ENCODE data around the gene HECW1. TPM values are rescaled to one million over a fixed set of nuclear protein-coding genes. Genes with fewer than 3 reads are reported as not detected.

HECW1 gene
- total RNA-seq, 2 experiments from 2014 or later: not detected

GRCh38 chr7:43300121-43300520 lies 187.7 kb downstream of the HECW1 start:
- ChIA-PET POLR2A (no interaction called here), CTCF (interaction anchor here (0.7 kb wide), 1 partner anchor 14 kb away, joined by 3 read pairs; no protein-coding TSS in a partner anchor)
- no peak overlapping the region for H3K4me3 Mint-ChIP-seq
- H3K27me3 Mint-ChIP-seq: peaks cover 8% of the 10 kb centered on the region
- intact Hi-C loops (cut with DNase I, micrococcal nuclease): loop anchor here in 1 of 2 experiments (5.0 to 10.0 kb wide), 2 partner anchors 425 to 537 kb away; partner anchors contain the start of gene COA1
- H3K27ac Mint-ChIP-seq: no peak overlapping the region
- DNase-seq (no peak), ATAC-seq (no peak)
- no peaks in the 10 kb centered on the region for H3K36me3 Mint-ChIP-seq (ENCODE audit: low read depth)
- no peaks in the 10 kb centered on the region for H3K9me3 Mint-ChIP-seq (ENCODE audit: low read depth)
- peaks cover 31% of the 10 kb centered on the region for H3K4me1 Mint-ChIP-seq

- no peak overlapping the region for H3K4me3 Mint-ChIP-seq
- peak; percentile 72 for ATAC-seq
Observed at GRCh38 chr7:43302211-43302711, 189.8 kb downstream of the HECW1 start.

GRCh38 chr7:43302773-43303460 lies 190.5 kb downstream of the HECW1 start:
- no peaks in the 10 kb centered on the region for H3K36me3 Mint-ChIP-seq (ENCODE audit: low read depth)
- no peak overlapping the region for H3K4me3 Mint-ChIP-seq
- H3K27ac Mint-ChIP-seq: no peak overlapping the region
- intact Hi-C loops (cut with DNase I, micrococcal nuclease): loop anchor here in 1 of 2 experiments (1.0 to 10.0 kb wide), 3 partner anchors 11 to 534 kb away; partner anchors contain the start of gene COA1
- no peak for DNase-seq
- POLR2A ChIA-PET: no interaction called here
- peaks cover 8% of the 10 kb centered on the region for H3K27me3 Mint-ChIP-seq
- H3K9me3 Mint-ChIP-seq (ENCODE audit: low read depth): no peaks in the 10 kb centered on the region
- CTCF ChIA-PET: interaction anchor here (0.8 kb wide), 1 partner anchor 230 kb away, joined by 3 read pairs; no protein-coding TSS in a partner anchor
- no peak for ATAC-seq
- peaks cover 35% of the 10 kb centered on the region for H3K4me1 Mint-ChIP-seq

More at GRCh38 chr7:43302211-43302711, 189.8 kb downstream of the HECW1 start:
- Mint-ChIP-seq H3K27me3 (peaks cover 8% of the 10 kb centered on the region), H3K27ac (no peak overlapping the region), H3K9me3 (ENCODE audit: low read depth) (no peaks in the 10 kb centered on the region), H3K36me3 (ENCODE audit: low read depth) (no peaks in the 10 kb centered on the region), H3K4me1 (peaks cover 35% of the 10 kb centered on the region)
- ChIA-PET POLR2A (no interaction called here), CTCF (no interaction called here)
- DNase-seq: peak; percentile 56
- intact Hi-C loops (cut with DNase I, micrococcal nuclease): loop anchor here in 1 of 2 experiments (5.0 to 10.0 kb wide), 2 partner anchors 423 to 535 kb away; partner anchors contain the start of gene COA1

- Mint-ChIP-seq H3K36me3 (ENCODE audit: low read depth) (no peaks in the 10 kb centered on the region), H3K4me1 (peaks cover 35% of the 10 kb centered on the region), H3K9me3 (ENCODE audit: low read depth) (no peaks in the 10 kb centered on the region), H3K4me3 (no peak overlapping the region), H3K27ac (no peak overlapping the region), H3K27me3 (peaks cover 8% of the 10 kb centered on the region)
- DNase-seq (peak; percentile 84), ATAC-seq (peak; percentile 76)
- intact Hi-C loops (cut with DNase I, micrococcal nuclease): loop anchor here in 1 of 2 experiments (1.0 to 10.0 kb wide), 3 partner anchors 11 to 534 kb away; partner anchors contain the start of gene COA1
- ChIA-PET CTCF (interaction anchor here (1.3 kb wide), 1 partner anchor 11 kb away, joined by 7 read pairs; no protein-coding TSS in a partner anchor), POLR2A (no interaction called here)
Observed at GRCh38 chr7:43303740-43304241, 191.3 kb downstream of the HECW1 start.

GRCh38 chr7:43306404-43306803 lies 194.0 kb downstream of the HECW1 start:
- ATAC-seq (no peak), DNase-seq (no peak)
- ChIA-PET POLR2A (no interaction called here), CTCF (no interaction called here)
- Mint-ChIP-seq H3K27ac (no peak overlapping the region), H3K36me3 (ENCODE audit: low read depth) (no peaks in the 10 kb centered on the region), H3K4me3 (no peak overlapping the region), H3K27me3 (peaks cover under 1% of the 10 kb centered on the region), H3K4me1 (peaks cover 35% of the 10 kb centered on the region), H3K9me3 (ENCODE audit: low read depth) (no peaks in the 10 kb centered on the region)
- intact Hi-C loops (cut with DNase I, micrococcal nuclease): loop anchor here in 1 of 2 experiments (10.0 kb wide), 1 partner anchor 418 kb away; the partner anchor contains the start of gene COA1

GRCh38 chr7:43307522-43307921 lies 195.1 kb downstream of the HECW1 start:
- no peak for DNase-seq
- Mint-ChIP-seq H3K36me3 (ENCODE audit: low read depth) (no peaks in the 10 kb centered on the region), H3K4me3 (no peak overlapping the region), H3K27me3 (peaks cover 2% of the 10 kb centered on the region), H3K9me3 (ENCODE audit: low read depth) (no peaks in the 10 kb centered on the region), H3K4me1 (peaks cover 28% of the 10 kb centered on the region), H3K27ac (no peak overlapping the region)
- ATAC-seq: no peak
- intact Hi-C loops (cut with DNase I, micrococcal nuclease): loop anchor here in 1 of 2 experiments (10.0 kb wide), 1 partner anchor 417 kb away; the partner anchor contains the start of gene COA1
- ChIA-PET CTCF (no interaction called here), POLR2A (no interaction called here)

- Mint-ChIP-seq H3K27ac (no peak overlapping the region), H3K4me1 (peaks cover 19% of the 10 kb centered on the region), H3K4me3 (no peak overlapping the region), H3K27me3 (peaks cover 2% of the 10 kb centered on the region), H3K36me3 (ENCODE audit: low read depth) (no peaks in the 10 kb centered on the region), H3K9me3 (ENCODE audit: low read depth) (no peaks in the 10 kb centered on the region)
- no peak for DNase-seq
- no peak for ATAC-seq
- ChIA-PET CTCF (no interaction called here), POLR2A (no interaction called here)
- intact Hi-C loops (cut with DNase I, micrococcal nuclease): loop anchor here in 1 of 2 experiments (10.0 kb wide), 1 partner anchor 416 kb away; the partner anchor contains the start of gene COA1
Observed at GRCh38 chr7:43308913-43309705, 196.7 kb downstream of the HECW1 start.

GRCh38 chr7:43309706-43310022 lies 197.2 kb downstream of the HECW1 start:
- intact Hi-C loops (cut with DNase I, micrococcal nuclease): loop anchor here in 1 of 2 experiments (5.0 to 10.0 kb wide), 3 partner anchors 367 to 1425 kb away; partner anchors contain the start of gene COA1
- peaks cover 2% of the 10 kb centered on the region for H3K27me3 Mint-ChIP-seq
- H3K36me3 Mint-ChIP-seq (ENCODE audit: low read depth): no peaks in the 10 kb centered on the region
- CTCF ChIA-PET: no interaction called here
- POLR2A ChIA-PET: no interaction called here
- H3K4me1 Mint-ChIP-seq: peaks cover 21% of the 10 kb centered on the region
- ATAC-seq (no peak), DNase-seq (no peak)
- H3K9me3 Mint-ChIP-seq (ENCODE audit: low read depth): no peaks in the 10 kb centered on the region
- no peak overlapping the region for H3K4me3 Mint-ChIP-seq
- no peak overlapping the region for H3K27ac Mint-ChIP-seq

GRCh38 chr7:43311052-43311451 lies 198.6 kb downstream of the HECW1 start:
- ATAC-seq: no peak
- Mint-ChIP-seq H3K4me3 (no peak overlapping the region), H3K4me1 (peaks cover 17% of the 10 kb centered on the region), H3K9me3 (ENCODE audit: low read depth) (no peaks in the 10 kb centered on the region), H3K36me3 (ENCODE audit: low read depth) (no peaks in the 10 kb centered on the region), H3K27ac (no peak overlapping the region), H3K27me3 (peaks cover 4% of the 10 kb centered on the region)
- ChIA-PET CTCF (no interaction called here), POLR2A (no interaction called here)
- no peak for DNase-seq
- intact Hi-C loops (cut with DNase I, micrococcal nuclease): loop anchor here in 1 of 2 experiments (5.0 to 10.0 kb wide), 2 partner anchors 369 to 1426 kb away; no protein-coding TSS in a partner anchor

GRCh38 chr7:43311694-43312093 lies 199.2 kb downstream of the HECW1 start:
- no peak for DNase-seq
- intact Hi-C loops (cut with DNase I, micrococcal nuclease): loop anchor here in 1 of 2 experiments (5.0 to 10.0 kb wide), 2 partner anchors 369 to 1427 kb away; no protein-coding TSS in a partner anchor
- Mint-ChIP-seq H3K27me3 (peaks cover 4% of the 10 kb centered on the region), H3K4me3 (no peak overlapping the region), H3K36me3 (ENCODE audit: low read depth) (no peaks in the 10 kb centered on the region), H3K27ac (no peak overlapping the region), H3K9me3 (ENCODE audit: low read depth) (no peaks in the 10 kb centered on the region), H3K4me1 (peaks cover 17% of the 10 kb centered on the region)
- ATAC-seq: no peak
- POLR2A ChIA-PET: no interaction called here
- CTCF ChIA-PET: interaction anchor here (0.7 kb wide), 1 partner anchor 49 kb away, joined by 3 read pairs; no protein-coding TSS in a partner anchor
